TTC549 (cell line): Measurements from ENCODE around the gene GRAMD4.

Experiments
- FAIRE-seq: peaks from 2 replicates; lab custom pipeline; 2012; peaks lifted over from hg19 to GRCh38; lab: Jason Lieb, UNC

The GRAMD4 gene

DNA sequence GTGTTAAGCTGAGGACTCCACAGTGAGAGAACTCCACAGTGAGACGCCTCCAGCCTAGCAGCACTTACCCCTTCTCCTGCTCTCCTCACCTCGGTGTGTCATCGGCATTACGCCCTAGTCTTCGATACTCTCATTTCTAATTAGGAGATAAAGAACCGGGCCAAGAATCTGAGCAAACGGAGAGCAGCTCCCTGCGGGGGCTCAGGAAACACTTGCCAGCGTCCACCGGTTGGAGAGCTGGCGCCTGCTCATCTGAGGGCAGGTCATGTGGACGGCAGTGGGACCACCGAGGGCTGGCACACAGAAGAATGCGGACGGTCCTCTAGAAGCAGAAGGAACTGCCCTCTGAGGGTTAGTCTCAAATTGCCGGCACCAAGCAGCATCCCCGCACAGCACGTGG is 104.9 kb downstream of the GRAMD4 start:
- no peak for FAIRE-seq

DNA sequence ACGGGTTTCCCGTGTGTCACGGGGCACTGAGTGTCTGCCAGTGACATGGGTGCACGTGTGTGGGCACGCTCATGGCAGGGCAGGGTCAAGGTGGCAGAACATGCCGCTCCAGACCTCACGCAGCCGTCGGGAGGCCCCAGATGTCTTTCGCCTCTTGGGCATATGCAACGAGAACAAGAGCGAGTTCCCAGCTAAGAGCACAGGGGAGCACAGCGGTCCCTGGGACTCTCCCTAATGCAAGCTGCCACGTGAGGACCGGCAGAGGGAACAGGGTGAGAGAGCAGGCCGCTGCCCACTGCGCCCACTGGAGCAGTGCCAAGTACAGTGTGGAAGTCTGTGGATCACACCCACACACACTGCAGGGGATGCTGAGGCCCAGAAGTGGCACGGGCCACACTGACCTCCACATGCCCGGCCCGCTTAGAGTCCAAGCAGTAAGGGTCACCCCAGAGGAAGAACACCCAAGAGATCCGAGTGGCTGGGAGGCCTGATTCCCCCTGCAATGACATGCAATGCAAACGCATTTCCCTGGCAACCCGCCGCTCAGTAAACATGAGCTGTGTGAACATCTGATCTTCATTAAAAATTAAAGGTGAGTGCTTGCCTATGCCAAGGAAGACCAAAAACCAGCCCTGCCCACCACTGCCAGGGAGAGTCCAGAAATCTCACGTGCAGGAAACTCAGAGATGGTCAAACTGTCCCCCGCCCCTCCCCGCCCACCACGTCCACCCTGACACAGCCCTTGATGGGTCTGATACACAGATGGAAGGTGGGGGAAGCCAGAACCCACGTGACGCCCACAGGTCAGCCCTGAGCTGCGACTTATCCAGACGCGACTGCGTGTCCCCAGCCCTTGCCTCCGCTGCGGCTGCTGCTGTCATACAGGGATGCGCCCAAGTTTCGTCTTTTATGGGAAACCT is 106.1 kb downstream of the GRAMD4 start:
- FAIRE-seq, result no peak

- no peak for FAIRE-seq
These were observed 106.8 kb downstream of the GRAMD4 start for GRCh38 chr22:46726986-46727317.

GRCh38 chr22:46727813-46728364 is 107.7 kb downstream of the GRAMD4 start:
- no peak for FAIRE-seq

DNA sequence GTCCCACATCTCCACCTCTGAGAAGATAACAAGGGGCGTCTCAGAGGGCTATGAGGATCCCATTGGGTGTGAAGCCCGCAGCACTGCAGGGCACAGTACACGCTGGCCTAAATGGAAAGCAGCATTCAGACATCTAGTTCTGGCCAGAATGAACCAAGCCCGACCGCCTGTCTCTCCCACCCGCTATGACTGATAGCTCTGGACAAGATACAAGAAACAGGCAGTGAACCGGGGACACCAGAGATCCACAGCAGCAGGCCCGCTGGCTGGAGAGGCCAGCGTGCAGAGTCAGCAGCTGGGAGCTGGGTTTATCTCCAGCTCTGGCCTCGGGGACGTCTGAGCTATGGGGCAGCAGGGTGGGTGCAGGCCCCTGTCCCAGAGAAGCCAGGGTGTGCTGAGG is 108.3 kb downstream of the GRAMD4 start:
- no peak for FAIRE-seq
